H1 (cell line): ENCODE data around the gene ACYP1. TPM values are rescaled to one million over a fixed set of nuclear protein-coding genes. Genes with fewer than 3 reads are reported as not detected.

Experiments
- CTCF ChIA-PET: fragments of 300-600 bp; sonication (Branson Sonifier 250); formaldehyde crosslinking; loops from one replicate; lab custom pipeline; 2021; ENCODE audit not compliant: partially characterized antibody; lab: Charles Lee
- POLR2A ChIA-PET: fragments of 300-600 bp; sonication (Branson Sonifier 250); formaldehyde crosslinking; loops from one replicate; lab custom pipeline; 2021; ENCODE audit warnings: inconsistent platforms; ENCODE audit not compliant: partially characterized antibody; lab: Charles Lee
- DNase-seq, 2 experiments: peaks; one replicate each; pipeline versions ENCODE4 v3.0.0 to v3.0.0-alpha.2; 2010 to 2022; ENCODE audit warnings: low spot score in 2 of 2, low read depth in 1 of 2, mixed read lengths in 1 of 2
- FAIRE-seq: peaks from 2 replicates; lab custom pipeline; 2011; peaks lifted over from hg19 to GRCh38; lab: Jason Lieb, UNC
- H2AFZ ChIP-seq: 2 replicates; pipeline ENCODE4 v1.8.1; 2012; ENCODE audit warnings: low read length, inconsistent platforms
- H2AK5ac ChIP-seq: 2 replicates; pipeline ENCODE4 v1.6.1; 2013; ENCODE audit warnings: low read depth, low read length
- H2BK120ac ChIP-seq: replicated peaks from 2 replicates; pipeline ENCODE3; 2013; ENCODE audit warnings: low read depth, low read length, inconsistent platforms
- H2BK12ac ChIP-seq: 2 replicates; pipeline ENCODE4 v1.6.1; 2013; ENCODE audit warnings: low read depth, low read length
- H2BK15ac ChIP-seq: 2 replicates; pipeline ENCODE4 v1.6.1; 2013; ENCODE audit warnings: low read length
- H2BK20ac ChIP-seq: 2 replicates; pipeline ENCODE4 v1.6.1; 2013; ENCODE audit warnings: low read length
- H2BK5ac ChIP-seq: 2 replicates; pipeline ENCODE4 v1.6.1; 2013; ENCODE audit warnings: low read depth, low read length
- H3K14ac ChIP-seq: 2 replicates; pipeline ENCODE4 v1.6.1; 2013; ENCODE audit warnings: inconsistent platforms; ENCODE audit not compliant: insufficient read length
- H3K18ac ChIP-seq: 2 replicates; pipeline ENCODE4 v1.6.1; 2013; ENCODE audit warnings: low read length; ENCODE audit errors: extremely low read depth
- H3K23ac ChIP-seq: 2 replicates; pipeline ENCODE4 v1.6.1; 2013; ENCODE audit warnings: inconsistent platforms; ENCODE audit not compliant: insufficient read length
- H3K23me2 ChIP-seq: 2 replicates; pipeline ENCODE4 v1.6.1; 2013; ENCODE audit warnings: low read depth, low read length
- H3K27ac ChIP-seq: 2 replicates; pipeline ENCODE4 v1.6.1; 2011; ENCODE audit warnings: low read depth, low read length, inconsistent platforms
- H3K27me3 ChIP-seq, 4 experiments: replicated peaks in 1 of 4; 1 replicate in 1 of 4; 2 replicates in 3 of 4; pipeline versions ENCODE4 v1.6.1 to v1.8.1; 2011 to 2013; ENCODE audit warnings: low read length in 3 of 4, mild to moderate bottlenecking in 3 of 4, inconsistent platforms in 2 of 4, mixed read lengths in 2 of 4, moderate library complexity in 1 of 4; ENCODE audit not compliant: control insufficient read depth in 3 of 4, insufficient read depth in 3 of 4; ENCODE audit errors: extremely low read depth in 1 of 4
- H3K36me3 ChIP-seq, 4 experiments: 2 replicates each; pipeline versions ENCODE4 v1.6.1 to v1.8.1; 2011 to 2013; ENCODE audit warnings: mild to moderate bottlenecking in 4 of 4, low read length in 3 of 4, moderate library complexity in 2 of 4, control low read depth in 1 of 4, inconsistent platforms in 1 of 4; ENCODE audit not compliant: insufficient read depth in 4 of 4, control insufficient read depth in 2 of 4
- H3K4ac ChIP-seq: replicated peaks from 2 replicates; pipeline ENCODE3; 2013; ENCODE audit warnings: low read length, low read depth, mixed read lengths, inconsistent platforms; ENCODE audit not compliant: insufficient read length
- H3K4me1 ChIP-seq, 4 experiments: replicated peaks in 1 of 4; 1 replicate in 1 of 4; 2 replicates in 3 of 4; pipeline versions ENCODE4 v1.6.1 to v1.8.1; 2011 to 2013; ENCODE audit warnings: low read length in 3 of 4, inconsistent platforms in 2 of 4, mixed read lengths in 1 of 4; ENCODE audit not compliant: insufficient read depth in 4 of 4, control insufficient read depth in 3 of 4
- H3K4me2 ChIP-seq, 2 experiments: 2 replicates each; pipeline versions ENCODE4 v1.6.1 to v1.8.1; 2011 to 2013; ENCODE audit warnings: low read depth in 2 of 2, low read length in 2 of 2, control low read depth in 1 of 2, inconsistent platforms in 1 of 2, mild to moderate bottlenecking in 1 of 2; ENCODE audit not compliant: insufficient read depth in 1 of 2
- H3K4me3 ChIP-seq, 4 experiments: fragments of 200-600, 300-600 bp in 1 of 4; sonication (generic), shearing (Covaris generic), sonication (Bioruptor Twin) in 1 of 4; 2 replicates each; pipeline versions ENCODE4 v1.5.1 to v1.8.1; 2011 to 2016; ENCODE audit warnings: low read length in 4 of 4, low read depth in 3 of 4, control low read depth in 2 of 4, inconsistent platforms in 2 of 4, mild to moderate bottlenecking in 2 of 4, mixed read lengths in 1 of 4, moderate library complexity in 1 of 4; ENCODE audit not compliant: insufficient read depth in 2 of 4; ENCODE audit errors: extremely low read depth in 1 of 4
- H3K56ac ChIP-seq: replicated peaks from 2 replicates; pipeline ENCODE3; 2013; ENCODE audit warnings: low read depth, mild to moderate bottlenecking, mixed read lengths, low read length, inconsistent platforms; ENCODE audit not compliant: insufficient read length
- H3K79me1 ChIP-seq: 2 replicates; pipeline ENCODE4 v1.6.1; 2013; ENCODE audit warnings: low read depth, low read length, control low read depth
- H3K79me2 ChIP-seq, 2 experiments: 2 replicates each; pipeline versions ENCODE4 v1.6.1 to v1.8.1; 2012 to 2013; ENCODE audit warnings: low read length in 2 of 2, mild to moderate bottlenecking in 2 of 2, inconsistent platforms in 1 of 2; ENCODE audit not compliant: insufficient read depth in 2 of 2, control insufficient read depth in 1 of 2
- H3K9ac ChIP-seq, 4 experiments: replicated peaks in 1 of 4; 1 replicate in 1 of 4; 2 replicates in 3 of 4; pipeline versions ENCODE4 v1.6.1 to v1.8.1; 2011 to 2013; ENCODE audit warnings: low read depth in 3 of 4, low read length in 3 of 4, control low read depth in 2 of 4, mild to moderate bottlenecking in 2 of 4, moderate library complexity in 2 of 4, inconsistent platforms in 1 of 4; ENCODE audit errors: extremely low read depth in 1 of 4
- H3K9me3 ChIP-seq, 2 experiments: 2 replicates each; pipeline versions ENCODE4 v1.6.1 to v1.8.1; 2012 to 2013; ENCODE audit warnings: mild to moderate bottlenecking in 2 of 2, moderate library complexity in 2 of 2, control low read depth in 1 of 2, inconsistent platforms in 1 of 2, low read depth in 1 of 2, low read length in 1 of 2, mixed read lengths in 1 of 2; ENCODE audit not compliant: insufficient read depth in 2 of 2
- H4K20me1 ChIP-seq, 2 experiments: replicated peaks in 1 of 2; 2 replicates each; pipeline versions ENCODE3 to v1.8.1; 2011 to 2013; ENCODE audit warnings: inconsistent platforms in 2 of 2, low read length in 2 of 2, mild to moderate bottlenecking in 1 of 2; ENCODE audit not compliant: insufficient read depth in 2 of 2, control insufficient read depth in 1 of 2
- H4K5ac ChIP-seq: 2 replicates; pipeline ENCODE4 v1.6.1; 2013; ENCODE audit warnings: low read length, low read depth, mixed read lengths, inconsistent platforms; ENCODE audit not compliant: insufficient read length
- H4K8ac ChIP-seq: 2 replicates; pipeline ENCODE4 v1.8.0; 2013; ENCODE audit warnings: mild to moderate bottlenecking, moderate library complexity, low read length, inconsistent platforms; ENCODE audit not compliant: insufficient read depth; ENCODE audit errors: extremely low read depth
- H4K91ac ChIP-seq: replicated peaks from 2 replicates; pipeline ENCODE3; 2013; ENCODE audit warnings: low read length, mixed read lengths, inconsistent platforms; ENCODE audit not compliant: insufficient read length
- BACH1 ChIP-seq: IDR thresholded peaks from 2 replicates; pipeline ENCODE4 v1.6.1; 2012; ENCODE audit warnings: low read length, improper control_type of control experiment
- CBX5 ChIP-seq: fragments of 300-800, 300-1000 bp; sonication (generic); IDR thresholded peaks from 2 replicates; pipeline ENCODE4 v1.7.1; 2016; ENCODE audit warnings: antibody characterized with exemption, low read length, low read depth
- POU5F1 ChIP-seq: IDR thresholded peaks from 2 replicates; pipeline ENCODE4 v1.6.1; 2011; ENCODE audit warnings: low read depth, mild to moderate bottlenecking, low read length, moderate library complexity
- RAD21 ChIP-seq, 2 experiments: IDR thresholded peaks in 1 of 2; conservative IDR thresholded peaks in 1 of 2; 2 replicates each; pipeline ENCODE4 v1.6.1; 2011; ENCODE audit warnings: low read depth in 2 of 2, low read length in 2 of 2, improper control_type of control experiment in 1 of 2, inconsistent platforms in 1 of 2, mild to moderate bottlenecking in 1 of 2, moderate library complexity in 1 of 2
- RBBP5 ChIP-seq: IDR thresholded peaks from 2 replicates; pipeline ENCODE4 v1.7.1; 2012; ENCODE audit warnings: low read depth, mild to moderate bottlenecking, inconsistent platforms, low read length, moderate library complexity, borderline replicate concordance
- SIX5 ChIP-seq: IDR thresholded peaks from 2 replicates; pipeline ENCODE4 v1.6.1; 2011; ENCODE audit warnings: mild to moderate bottlenecking, low read depth, low read length
- SP1 ChIP-seq: IDR thresholded peaks from 2 replicates; pipeline ENCODE4 v1.6.1; 2011; ENCODE audit warnings: low read depth, low read length
- TAF1 ChIP-seq: IDR thresholded peaks from 2 replicates; pipeline ENCODE4 v1.6.1; 2011; ENCODE audit warnings: mild to moderate bottlenecking, low read depth, low read length
- TBP ChIP-seq: IDR thresholded peaks from 2 replicates; pipeline ENCODE4 v1.6.1; 2011; ENCODE audit warnings: low read depth, low read length, improper control_type of control experiment
- WGBS, 2 experiments: shearing (Covaris generic) in 1 of 2; methylation state at CpG; one replicate each; pipeline versions ENCODE4 v1.1.6 to v1.1.7; 2013 to 2015; ENCODE audit warnings: low lambda C conversion rate in 2 of 2, mixed read lengths in 2 of 2, inconsistent platforms in 1 of 2, low coverage in 1 of 2, missing lambda C conversion rate in 1 of 2; ENCODE audit not compliant: insufficient replicate concordance in 2 of 2, insufficient coverage in 1 of 2, insufficient read length in 1 of 2; ENCODE audit errors: extremely low coverage in 1 of 2, missing lambda C conversion rate in 1 of 2; 5-methylcytosine and 5-hydroxymethylcytosine counted together
- polyA plus RNA-seq, 7 experiments: library from polyadenylated mRNA; depleted of rRNA in 3 of 7; stranded (reverse) in 5 of 7; unstranded in 2 of 7; fragments of >200 nt in 5 of 7; fragments of 200-250 nt in 2 of 7; gene quantifications; 1 replicate in 5 of 7; 2 replicates in 1 of 7; 4 replicates in 1 of 7; pipeline versions ENCODE4 v1.2.1 to v1.2.3, GENCODE V29; 2011 to 2013; ENCODE audit warnings: missing spikeins in 2 of 7, mixed read lengths in 2 of 7
- total RNA-seq: library from RNA; stranded (reverse); fragmentation: NEBNext Ultra II Directional; extraction: Animal tissue kit (Norgen Biotek cat#: 25700); gene quantifications from 2 replicates; pipeline ENCODE4 v1.2.1, GENCODE V29; 2021

Gene ACYP1
- total and polyA plus RNA-seq, 2 of the 8 experiments (the other 6 are each of a cell fraction or from before 2014, with no cell fraction given) = 22.3 to 24.8 TPM

DNA sequence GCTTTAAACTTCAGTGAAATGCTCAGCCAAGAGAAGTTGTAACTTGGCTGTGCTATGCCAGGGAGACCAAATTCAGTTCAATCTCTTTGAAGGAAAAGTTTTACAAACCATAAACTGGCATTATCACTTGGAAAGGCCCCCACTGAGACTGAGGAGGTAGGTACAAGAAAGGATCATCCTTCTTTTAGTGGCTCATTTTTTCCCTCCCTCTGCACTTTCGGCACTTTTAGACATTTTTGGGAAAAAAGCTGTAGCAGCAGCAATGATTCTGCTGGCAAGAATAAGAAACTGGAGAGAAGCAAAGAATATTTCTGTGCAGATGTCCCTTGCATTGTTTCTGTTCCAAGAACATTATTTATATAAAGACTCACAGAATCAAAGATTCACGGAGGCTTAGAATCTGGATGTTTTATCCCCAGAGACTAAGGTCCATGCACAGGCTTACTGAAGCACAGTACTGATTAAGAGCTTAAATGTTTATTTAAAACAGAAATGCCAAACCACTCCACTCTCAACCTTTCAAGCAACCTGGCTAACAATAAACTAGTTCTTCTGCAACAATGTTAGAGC, 17.9 kb upstream of the ACYP1 start:
- Histone ChIP-seq H2BK20ac (no peak overlapping the region), H3K4me2 (no peak overlapping the region), H3K79me2 (no peaks in the 10 kb centered on the region), H2BK5ac (no peak overlapping the region), H3K56ac (no peak overlapping the region), H4K20me1 (no peaks in the 10 kb centered on the region), H3K4ac (no peak overlapping the region), H3K4me1 (no peaks in the 10 kb centered on the region), H4K8ac (no peak overlapping the region), H2BK120ac (no peak overlapping the region), H3K36me3 (peaks cover 7 to 32% (median 15%) of the 10 kb centered on the region in 4 experiments; a peak in 7 of 8 replicates), H3K9ac (no peak overlapping the region), H3K4me3 (no peak overlapping the region), H2AK5ac (no peak overlapping the region), H2BK15ac (no peak overlapping the region), H3K23me2 (no peaks in the 10 kb centered on the region), H3K18ac (no peak overlapping the region), H2BK12ac (no peak overlapping the region), H3K27ac (no peak overlapping the region), H3K9me3 (no peaks in the 10 kb centered on the region), H4K91ac (no peak overlapping the region), H3K23ac (no peak overlapping the region), H3K27me3 (no peaks in the 10 kb centered on the region), H4K5ac (no peak overlapping the region), H3K79me1 (no peaks in the 10 kb centered on the region), H2AFZ (no peak overlapping the region), H3K14ac (no peak overlapping the region)
- POLR2A ChIA-PET = interaction anchor here (0.7 to 5.1 kb wide), 3 partner anchors 12 to 45 kb away, joined by 3 to 22 read pairs (median 6); partner anchors contain the start of genes ACYP1, NEK9 and ZC2HC1C
- DNase-seq = no peak
- TF ChIP-seq POU5F1 = no peak
- no peak for TF ChIP-seq TAF1
- TF ChIP-seq SIX5 = no peak
- no peak for TF ChIP-seq RAD21 (IDR thresholded peaks at IDR 0.05 in 1 of 2, conservative IDR thresholded peaks at IDR 0.05 in 1 of 2; ENCODE audit: low read depth in 2 of 2, low read length in 2 of 2)
- no peak for TF ChIP-seq SP1
- no peak for TF ChIP-seq RBBP5
- no peak for TF ChIP-seq CBX5
- TF ChIP-seq BACH1 = no peak
- TF ChIP-seq TBP = no peak
- CTCF ChIA-PET = interaction anchor here (0.6 to 10.6 kb wide), 6 partner anchors 11 to 221 kb away, joined by 3 to 98 read pairs (median 3); no protein-coding TSS in a partner anchor
- FAIRE-seq = no peak
- 97% methylated on average over 2 of the region's 2 CpGs; no CpG with 5 or more reads in 1 of the 2 experiments for WGBS, 2 experiments
